ENCODE measurements around the gene NEURL3.
"Not testable (repeated sequence)": the region's sequence is repeated elsewhere in the genome, so short reads cannot be mapped to it uniquely, and the experiment has no call there.

Gene NEURL3

DNA sequence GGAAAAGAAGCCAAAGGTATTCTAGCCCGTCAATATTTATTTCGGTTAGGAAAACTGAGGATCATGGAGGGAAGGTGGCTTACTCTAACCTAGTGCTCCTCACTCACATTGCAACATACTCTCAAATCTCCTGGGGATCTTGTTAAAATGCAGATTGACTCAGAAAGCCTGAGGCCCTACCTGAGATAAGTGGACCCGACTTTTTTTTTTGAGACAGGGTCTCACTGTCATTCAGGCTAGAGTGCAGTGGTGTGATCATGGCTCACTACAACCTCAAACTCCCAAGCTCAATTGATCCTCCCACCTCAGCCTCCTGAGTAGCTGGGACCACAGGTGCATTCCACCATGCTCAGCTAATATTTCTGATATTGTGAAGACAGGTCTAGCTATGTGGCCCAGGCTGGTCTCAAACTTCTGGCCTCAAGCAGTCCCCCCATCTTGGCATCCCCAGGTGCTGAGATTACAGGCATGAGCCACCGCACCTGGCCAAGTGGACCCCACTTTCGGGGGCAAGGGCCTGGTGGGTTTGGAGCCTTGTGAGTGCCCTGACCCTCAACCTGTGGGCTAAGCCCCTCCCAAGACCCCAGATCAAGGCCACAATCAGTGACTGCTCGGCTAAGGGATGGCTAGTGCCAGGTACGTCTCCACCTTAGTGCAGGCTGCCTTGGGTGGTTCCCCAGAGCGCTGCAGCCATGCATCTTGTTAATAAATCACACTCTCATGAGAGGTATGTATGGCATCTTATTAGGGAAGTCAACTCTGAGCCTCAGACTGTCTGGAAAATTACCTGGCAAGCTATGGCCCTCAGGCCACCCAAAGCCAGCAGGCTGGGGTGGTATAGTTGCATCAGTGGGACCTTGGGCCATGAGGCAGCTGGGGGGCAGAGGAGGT lies 1.1 kb upstream of the NEURL3 start:
- no peak for DNase-seq (ENCODE audit: low read depth)

DNA sequence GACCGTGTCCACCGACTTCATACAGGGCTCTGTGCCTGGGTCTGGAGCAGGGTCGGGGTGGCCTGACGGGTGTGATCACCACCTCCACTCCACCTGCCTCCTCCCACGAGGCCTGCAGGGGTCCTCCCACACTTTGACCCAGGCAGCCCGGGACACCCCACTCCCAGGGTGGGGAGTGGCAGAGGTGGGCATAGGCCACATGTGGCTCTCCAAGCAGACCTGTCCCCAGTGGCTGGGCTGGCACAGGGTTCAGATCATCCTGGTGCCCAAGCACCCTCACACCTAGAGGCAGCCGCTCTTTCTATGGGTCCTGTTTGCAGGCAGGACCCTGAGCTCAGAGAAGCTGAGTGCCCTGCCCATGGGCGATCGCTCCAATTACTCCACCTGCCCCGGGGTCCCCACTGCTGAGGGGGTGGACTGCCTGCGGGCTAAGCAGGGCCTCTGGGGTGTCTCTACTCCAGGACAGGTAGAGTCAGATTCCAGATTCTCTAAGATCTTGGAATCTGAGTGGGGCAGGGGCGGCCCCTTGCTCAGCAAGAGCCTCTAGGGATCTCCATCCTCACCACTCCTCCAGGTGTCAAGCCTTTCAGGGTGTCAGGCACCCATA lies 1.4 kb downstream of the NEURL3 start:
- DNase-seq (ENCODE audit: low read depth) = no peak

DNA sequence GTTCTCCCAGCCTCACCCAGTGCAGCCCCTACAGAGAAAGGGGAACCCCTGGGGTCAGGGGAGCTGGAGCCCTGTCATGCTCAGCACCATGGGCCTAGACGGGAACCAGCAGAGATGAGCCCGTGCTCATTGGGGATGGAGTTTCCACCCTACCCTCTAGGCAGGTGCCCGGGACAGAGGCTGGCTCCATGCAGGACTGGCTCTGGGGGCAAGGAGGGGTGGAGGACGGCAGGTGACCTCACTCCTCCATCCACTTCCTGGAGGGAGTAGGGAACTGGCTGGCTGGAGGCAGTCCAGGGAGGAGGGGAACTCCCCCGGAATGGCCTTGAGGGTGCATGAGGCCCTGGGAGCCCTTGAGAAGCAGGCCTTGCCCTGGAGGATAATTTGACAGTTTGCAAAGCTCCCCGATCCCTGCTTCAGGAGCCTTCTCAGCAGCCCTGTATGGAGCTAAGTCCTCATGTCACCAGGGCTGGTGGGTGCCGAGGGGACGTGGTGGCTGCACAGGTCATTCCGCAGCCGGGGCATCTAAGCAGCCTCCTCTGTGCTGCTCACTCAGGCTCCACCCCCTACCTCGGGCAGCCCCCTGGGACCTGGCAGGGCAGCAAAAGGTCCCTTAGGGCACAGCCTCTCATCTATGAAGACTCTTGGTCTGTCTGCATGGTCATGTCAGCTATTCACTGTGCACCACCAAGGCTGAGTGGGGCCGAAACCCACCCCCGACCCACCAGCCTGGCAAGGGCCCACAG lies 2.1 kb downstream of the NEURL3 start:
- DNase-seq (ENCODE audit: low read depth) = no peak

DNA sequence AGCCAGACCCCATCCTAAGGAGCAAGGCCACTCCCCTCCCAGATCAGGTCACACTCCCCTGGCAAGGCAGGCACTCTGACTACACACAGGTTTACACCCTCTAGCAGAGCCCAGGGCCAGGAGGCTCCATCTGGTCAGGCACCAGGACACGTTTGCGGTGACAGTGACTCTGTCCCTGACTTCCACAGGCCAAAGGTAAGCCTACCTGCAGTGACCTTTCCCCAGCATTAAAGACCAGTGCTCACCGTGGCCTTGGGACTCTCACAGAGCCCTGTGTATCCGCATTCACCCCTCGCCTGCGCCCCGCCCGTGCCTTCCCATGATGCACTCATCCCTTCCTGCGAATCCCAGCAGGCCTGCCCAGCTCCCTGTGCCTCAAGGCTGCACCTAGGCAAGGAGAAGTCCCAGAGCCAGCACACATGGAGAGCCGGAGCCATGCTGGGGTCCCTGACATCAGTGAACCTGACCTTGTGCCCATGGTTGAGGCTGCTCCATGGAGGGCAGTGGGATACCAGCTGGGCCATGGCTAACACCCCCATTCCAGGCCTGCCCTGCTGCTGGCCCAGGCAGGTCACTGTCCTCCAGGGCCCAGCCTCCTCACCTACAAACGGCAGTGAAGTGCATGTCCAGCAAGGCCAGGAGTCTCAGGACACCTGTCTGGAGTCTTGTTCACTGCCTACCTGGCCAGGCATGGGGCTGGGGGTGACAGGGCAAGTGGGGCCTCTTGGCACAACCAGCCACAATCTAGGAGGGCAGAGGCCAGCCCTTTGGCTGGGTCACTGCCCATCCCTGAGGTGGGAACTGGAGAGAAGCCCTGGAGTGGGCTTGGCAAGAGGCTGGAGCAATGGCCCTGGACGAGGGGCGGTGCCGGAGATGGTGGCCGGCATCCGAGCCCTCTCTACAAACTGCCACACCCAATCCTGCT lies 3.0 kb downstream of the NEURL3 start:
- DNase-seq (ENCODE audit: low read depth) = no peak

DNA sequence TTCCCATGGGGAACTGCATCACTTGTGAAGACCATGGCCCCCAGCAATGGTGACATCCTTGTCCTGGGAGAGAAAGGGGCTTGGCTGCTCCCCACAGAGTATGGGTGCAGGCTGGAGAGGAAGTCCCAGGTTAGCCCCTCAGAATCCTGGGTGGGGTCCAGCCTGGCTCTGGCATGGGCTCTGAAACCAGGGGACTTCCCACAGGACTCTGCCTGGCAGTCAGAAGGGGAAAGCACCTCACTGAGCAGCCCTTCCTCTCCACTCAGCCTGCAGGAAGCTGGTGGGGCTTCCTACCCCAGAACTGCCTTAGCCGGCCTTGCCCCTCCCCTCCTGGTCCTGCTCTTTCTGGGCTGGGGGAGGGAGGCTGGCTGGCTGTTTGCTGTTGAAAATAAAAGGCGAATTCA lies 3.7 kb downstream of the NEURL3 start:
- DNase-seq (ENCODE audit: low read depth) = no peak

DNA sequence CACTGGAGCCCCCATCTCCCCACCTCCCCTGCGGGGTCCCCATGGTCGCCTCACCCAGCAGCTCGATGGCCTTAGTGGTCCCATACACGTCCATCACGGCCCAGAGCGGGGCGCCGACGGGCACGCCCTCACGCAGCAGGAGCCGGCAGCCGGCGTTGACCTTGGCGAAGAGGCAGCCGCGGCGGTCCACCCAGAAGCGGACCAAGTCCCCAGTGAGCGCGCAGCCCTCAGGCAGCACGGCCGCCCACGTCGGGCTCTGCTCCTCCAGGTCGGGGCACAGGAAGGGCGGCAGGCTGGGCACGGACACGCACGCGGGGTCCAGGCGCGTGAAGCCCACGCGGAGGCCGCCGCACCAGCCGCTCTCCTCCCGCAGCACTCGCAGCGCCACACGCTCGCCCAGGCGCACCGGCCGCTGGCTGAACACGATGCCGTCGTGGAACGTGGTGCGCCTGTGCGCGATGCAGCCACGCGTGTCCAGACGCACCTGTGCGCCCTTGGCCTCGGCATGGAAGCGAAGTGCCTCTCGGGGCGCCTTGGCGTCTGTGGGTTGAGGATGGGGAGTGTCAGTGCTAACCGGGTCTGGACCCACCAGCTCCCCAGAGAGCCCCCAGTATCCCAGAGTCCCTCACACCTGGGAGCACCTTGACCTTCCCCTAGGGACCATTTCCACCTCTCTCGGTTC lies 4.6 kb downstream of the NEURL3 start:
- DNase-seq (ENCODE audit: low read depth) = no peak

DNA sequence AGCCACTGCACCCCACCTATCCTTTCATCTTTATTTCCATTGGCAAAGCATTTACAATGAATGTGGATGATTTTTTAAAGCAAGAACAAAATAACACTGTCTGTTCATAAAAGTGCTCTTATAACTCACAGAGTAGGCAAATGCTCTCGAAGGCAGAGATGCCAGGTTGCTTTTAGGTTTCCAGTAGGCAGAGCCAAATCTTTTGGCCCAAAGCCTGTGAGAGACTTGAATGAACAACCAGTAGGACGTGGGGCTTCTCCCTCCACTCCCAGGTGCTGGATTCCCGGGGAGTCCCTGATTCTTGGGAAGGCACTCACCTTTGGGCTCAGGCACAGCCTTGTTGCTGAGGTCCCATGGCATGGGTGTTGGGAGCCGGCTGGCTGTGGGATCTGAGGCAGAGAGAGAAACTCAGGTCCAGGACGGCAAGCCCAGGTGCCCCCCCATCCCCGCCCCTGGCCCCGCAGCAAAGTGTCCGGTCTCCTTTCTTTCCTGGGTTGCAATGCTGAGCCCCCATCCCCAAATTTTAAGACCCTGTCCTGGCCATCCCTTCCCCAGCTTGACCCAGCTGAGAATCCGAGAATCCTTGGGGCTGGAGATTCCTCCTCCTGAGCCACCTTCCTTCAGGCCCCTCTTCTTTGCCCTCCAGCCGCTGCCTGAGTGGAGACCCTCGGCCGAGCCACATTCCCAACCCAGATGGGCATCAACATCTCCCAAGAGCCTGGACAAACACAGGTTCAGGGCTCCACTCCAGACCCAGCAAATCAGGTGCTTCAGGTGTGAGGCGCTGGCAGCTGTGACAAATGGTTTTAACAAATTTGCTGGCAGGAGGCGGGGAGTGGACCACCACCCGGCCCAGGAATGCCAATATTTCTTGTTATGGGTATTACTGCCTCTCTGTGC lies 5.8 kb downstream of the NEURL3 start:
- no peak for DNase-seq (ENCODE audit: low read depth)

DNA sequence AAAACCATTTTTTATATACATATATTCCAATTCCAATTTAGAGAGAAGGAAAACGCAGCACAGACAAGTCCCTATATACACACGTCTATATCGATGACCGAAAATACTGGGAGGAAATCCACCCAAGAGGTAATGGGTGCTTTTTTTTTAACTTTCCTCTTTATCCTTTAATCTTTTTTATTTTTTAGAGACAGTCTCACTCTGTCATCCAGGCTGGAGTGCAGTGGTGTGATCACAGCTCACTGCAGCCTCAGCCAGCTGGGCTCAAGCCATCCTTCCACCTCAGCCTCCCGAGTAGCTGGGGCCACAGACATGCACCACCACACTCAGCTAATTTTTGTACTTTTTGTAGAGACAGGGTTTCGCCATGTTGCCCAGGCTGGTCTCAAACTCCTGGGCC lies 6.5 kb downstream of the NEURL3 start:
- DNase-seq (ENCODE audit: low read depth) = not testable (repeated sequence)

DNA sequence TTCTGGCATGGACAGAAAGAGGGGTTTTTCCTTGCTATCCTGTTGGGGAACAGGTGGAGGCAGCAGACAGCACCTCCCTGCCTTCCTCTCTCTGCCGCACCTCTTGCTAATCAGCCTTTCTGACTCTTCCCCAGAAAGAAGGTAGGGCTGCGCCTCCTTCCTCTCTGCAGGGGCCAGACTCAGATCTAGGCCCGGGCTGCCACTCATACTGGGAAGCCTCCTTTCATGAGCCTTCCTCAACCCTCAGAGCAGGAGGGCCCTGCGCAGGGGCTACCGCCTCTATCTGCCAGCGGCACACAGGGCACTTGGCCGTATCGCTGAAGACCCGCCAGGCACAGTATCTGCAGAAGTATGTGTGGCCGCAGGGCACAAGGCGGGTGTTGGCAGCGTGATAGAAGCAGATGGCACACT lies 7.1 kb downstream of the NEURL3 start:
- DNase-seq (ENCODE audit: low read depth) = no peak

DNA sequence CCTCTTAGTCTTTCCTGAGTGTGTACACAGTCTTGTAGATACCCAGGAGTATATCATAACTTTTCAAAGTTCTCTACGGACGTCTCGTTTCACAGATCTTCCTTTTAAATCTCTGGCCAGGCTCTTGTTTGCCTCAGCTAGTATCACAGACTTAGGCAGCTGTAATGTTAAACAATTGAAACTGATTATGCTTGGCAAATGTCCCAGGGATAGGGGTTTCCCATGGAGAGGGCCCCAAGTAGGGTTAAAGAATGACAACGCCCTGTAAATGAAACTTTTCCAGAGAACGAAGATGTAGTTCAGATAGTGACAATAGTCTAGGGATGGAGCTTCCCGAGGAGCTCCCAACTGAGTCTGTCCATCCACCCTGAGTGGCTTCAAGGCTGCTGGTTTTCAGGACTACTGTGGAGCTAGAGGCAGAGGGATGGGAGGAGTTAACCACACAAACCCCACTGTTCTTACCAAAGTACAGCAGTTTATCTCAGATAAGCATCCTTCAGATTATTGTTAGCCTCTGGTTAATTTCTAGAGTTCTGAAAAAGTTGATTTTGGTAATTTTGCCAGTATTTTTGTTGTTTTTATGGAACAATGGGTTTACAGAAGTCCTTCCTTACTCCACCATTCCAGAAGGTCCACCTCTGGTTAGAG lies 9.1 kb downstream of the NEURL3 start:
- no peak for DNase-seq (ENCODE audit: low read depth)

DNA sequence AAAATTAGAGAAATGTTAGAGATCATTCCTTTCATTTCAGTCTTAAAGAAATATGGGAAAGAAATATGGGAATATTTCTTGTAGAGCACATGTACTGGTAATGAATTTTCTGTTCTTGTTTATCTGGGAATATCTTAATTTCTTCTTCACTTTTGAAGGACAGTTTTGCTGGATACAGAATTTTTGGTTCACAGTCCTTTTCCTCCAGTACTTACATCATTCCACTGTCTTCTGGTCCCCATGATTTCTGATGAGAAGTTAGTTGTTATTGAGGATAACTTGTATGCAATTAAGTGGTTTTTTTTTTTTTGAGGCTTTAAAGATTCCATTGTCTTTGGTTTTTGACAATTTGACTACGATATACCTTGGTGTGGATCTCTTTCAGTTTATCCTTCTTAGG lies 11.0 kb downstream of the NEURL3 start:
- DNase-seq (ENCODE audit: low read depth) = no peak

DNA sequence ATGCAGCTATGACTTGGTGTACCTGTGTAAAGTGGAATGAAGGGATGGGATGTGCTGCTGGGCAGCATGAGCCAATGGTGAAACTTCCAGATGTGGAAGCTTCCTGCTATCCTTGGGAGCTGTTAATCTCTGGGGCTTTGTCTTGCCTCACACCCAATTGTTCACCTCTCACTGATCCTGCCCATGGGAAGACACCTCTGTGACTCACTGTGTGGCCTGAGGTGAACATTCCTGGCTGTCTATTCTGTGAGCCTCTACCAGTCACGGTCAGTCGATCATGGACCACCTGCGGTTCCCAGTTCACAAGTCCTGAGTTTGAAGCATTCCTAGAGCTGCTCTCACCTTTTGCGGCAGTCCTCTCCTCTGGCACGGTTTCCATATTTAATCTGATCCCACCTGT lies 12.1 kb downstream of the NEURL3 start:
- no peak for DNase-seq (ENCODE audit: low read depth)

DNA sequence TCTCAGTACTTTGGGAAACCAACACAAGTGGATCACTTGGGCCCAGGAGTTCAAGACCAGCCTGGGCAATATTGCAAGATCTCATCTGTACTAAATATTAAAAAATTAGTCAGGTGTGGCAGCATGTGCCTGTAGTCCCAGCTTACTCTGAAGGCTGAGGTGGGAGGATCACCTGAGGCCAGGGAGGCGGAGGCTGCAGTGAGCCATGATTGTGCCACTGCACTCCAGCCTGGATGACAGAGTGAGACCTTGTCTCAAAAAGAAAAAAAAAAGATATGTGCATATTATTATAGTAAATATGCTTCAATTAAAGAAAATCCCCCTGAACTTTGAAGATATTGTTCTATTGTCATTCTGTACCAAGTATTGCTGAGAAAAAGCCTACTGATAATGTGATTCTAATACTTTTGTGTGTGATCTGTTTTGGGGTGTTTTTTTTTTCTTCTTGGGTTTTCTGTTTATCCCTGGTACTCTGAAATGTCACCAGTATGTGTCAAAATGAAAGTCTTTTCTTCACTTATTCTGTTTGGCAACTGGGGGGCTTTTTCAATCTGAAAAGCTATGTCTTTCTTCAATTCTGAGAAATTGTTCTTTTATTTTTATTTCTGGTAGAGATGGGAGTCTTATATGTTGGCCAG lies 13.2 kb downstream of the NEURL3 start:
- no peak for DNase-seq (ENCODE audit: low read depth)

DNA sequence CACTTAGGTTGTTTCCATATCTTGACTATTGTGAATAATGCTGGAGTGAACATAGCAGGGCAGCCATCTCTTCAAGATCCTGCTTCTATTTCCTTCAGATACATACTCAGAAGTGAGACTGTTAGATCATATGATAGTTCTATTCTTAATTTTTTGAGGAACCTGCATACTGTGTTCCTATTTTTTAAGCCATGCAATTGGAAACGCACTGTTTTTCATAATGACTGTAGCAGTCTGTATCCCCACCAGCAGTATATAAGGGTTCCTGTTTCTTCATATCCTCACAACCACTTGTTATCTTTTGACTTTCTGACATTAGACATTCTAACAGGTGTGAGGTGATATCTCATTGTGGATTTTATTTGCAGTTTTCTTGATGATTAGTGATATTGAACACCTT lies 15.5 kb downstream of the NEURL3 start:
- DNase-seq (ENCODE audit: low read depth) = no peak

DNA sequence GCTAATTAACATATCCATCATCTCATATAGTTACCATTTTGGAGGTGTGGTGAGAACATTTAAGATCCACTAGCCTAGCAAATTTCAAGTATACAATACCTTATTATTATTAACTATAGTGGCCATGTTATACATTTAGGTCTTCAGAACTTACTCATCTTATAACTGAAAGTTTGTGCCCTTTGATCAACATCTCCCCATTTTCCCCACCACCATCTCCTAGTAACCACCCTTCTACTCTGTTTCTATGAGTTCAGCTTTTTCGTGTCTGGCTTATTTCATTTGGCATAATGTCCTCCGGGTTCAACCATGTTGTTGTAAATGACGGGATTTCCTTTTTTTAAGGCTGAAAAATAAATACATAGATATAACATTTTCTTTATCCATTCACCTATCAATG lies 15.9 kb downstream of the NEURL3 start:
- no peak for DNase-seq (ENCODE audit: low read depth)

DNA sequence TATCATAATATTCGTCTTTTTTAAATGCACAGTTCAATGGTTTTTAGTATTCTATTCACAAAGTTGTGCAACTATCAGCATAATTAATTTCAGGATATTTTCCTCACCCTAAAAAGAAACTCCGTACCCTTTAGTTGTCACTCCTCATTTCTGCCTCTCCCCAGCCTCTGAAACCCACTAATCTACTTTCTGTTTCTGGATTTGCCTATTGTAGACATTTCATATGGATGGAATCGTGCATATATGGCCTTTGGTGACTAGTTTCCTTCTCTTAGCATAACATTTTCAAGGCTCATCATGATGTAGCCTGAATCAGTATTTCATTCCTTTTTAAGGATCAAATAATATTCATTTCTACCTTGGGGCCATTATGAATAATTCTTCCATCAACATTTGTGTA lies 18.5 kb downstream of the NEURL3 start:
- no peak for DNase-seq (ENCODE audit: low read depth)

DNA sequence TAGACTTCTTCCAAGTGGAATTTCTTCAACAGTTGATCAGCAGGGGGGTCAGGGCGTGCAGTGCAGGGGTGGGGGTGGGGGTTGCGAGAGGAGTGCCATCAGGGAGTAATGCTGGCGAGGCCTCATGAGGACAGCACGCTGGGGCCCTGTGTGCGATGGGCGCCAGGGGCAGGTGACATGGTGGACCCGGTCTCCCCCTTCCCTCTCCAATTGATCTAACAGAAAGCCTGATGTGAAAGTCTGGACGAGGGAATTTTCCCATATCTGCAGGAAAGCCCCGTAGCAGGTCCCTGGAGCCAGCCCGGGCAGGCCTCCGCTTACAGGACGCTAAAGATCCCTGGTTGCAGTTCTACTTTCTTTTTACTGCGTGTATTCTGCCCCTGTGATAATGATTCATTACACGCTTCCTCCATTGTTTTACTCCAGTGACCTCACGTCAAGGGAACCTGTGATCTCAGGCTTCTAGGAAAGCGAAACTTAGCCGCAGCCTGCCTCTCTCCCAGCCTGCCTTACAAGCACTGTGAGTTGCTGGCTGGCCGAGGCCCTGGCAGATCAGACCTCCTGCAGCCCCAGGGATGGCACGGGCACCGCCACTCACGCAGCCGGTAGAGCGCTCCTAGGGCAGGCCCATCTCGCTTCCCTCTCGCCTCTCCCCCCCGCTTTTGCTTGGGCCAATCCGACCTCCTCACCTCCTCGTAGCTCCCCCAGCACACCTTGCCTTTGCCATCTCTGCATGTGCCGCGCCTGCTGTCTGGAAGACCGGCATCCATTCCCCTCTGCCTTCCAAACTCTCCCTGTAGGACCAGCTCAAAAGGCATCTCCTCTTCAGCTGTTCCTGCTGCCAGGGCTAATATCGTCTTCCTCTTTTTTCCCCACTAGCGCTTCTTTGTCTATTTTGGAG lies 19.2 kb downstream of the NEURL3 start:
- no peak for DNase-seq (ENCODE audit: low read depth)

DNA sequence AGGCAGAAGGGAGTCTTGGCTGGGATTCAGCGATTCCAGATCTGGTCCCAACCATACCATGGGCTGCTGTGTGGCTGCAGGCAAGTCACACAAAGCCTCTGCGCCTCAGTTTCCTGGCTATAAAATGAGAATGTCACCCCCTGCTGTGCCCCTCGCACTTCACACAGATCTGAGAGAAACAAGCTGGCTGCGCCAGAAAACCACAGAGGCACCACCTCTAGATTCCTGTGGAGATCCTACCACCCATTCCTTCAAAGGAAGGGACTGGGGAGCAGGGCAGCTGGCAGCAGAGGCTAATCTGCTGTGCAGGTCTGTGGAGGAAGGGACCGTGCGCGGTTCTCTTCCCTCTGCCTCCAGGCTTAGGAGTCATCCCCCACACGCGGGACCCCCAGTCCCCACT lies 19.8 kb downstream of the NEURL3 start:
- DNase-seq (ENCODE audit: low read depth) = no peak
